ENCODE measurements around the gene RPN2.

DNA sequence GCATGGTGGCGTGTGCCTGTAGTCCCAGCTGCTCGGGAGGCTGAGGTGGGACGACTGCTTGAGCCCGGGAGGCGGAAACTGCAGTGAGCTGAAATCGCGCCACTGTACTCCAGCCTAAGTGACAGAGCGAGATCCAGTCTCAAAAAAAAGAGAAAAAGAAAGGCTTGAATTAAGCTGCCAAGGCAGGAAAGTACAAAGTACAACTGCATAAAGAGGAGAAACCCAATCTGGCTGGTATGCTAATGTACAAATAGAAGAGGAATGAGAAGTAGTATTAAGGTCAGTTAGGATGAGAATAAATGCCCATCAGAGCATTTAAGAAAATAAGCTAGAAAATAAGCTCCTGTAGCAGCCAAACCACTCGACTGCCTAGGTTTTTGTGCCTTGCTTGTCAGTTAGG, 23.1 kb upstream of the RPN2 start:
- TF ChIP-seq, protein P1, sequence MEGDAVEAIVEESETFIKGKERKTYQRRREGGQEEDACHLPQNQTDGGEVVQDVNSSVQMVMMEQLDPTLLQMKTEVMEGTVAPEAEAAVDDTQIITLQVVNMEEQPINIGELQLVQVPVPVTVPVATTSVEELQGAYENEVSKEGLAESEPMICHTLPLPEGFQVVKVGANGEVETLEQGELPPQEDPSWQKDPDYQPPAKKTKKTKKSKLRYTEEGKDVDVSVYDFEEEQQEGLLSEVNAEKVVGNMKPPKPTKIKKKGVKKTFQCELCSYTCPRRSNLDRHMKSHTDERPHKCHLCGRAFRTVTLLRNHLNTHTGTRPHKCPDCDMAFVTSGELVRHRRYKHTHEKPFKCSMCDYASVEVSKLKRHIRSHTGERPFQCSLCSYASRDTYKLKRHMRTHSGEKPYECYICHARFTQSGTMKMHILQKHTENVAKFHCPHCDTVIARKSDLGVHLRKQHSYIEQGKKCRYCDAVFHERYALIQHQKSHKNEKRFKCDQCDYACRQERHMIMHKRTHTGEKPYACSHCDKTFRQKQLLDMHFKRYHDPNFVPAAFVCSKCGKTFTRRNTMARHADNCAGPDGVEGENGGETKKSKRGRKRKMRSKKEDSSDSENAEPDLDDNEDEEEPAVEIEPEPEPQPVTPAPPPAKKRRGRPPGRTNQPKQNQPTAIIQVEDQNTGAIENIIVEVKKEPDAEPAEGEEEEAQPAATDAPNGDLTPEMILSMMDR (IDR thresholded peaks at IDR 0.05), result no peak
- TF ChIP-seq EZH2 (IDR thresholded peaks at IDR 0.05; ENCODE audit: borderline replicate concordance, insufficient read depth, low read depth, low read length, poor library complexity, severe bottlenecking), result no peak

All from B cell (primary cell).